Measurements from ENCODE around the gene TSPAN1.

TSPAN1 gene

DNA sequence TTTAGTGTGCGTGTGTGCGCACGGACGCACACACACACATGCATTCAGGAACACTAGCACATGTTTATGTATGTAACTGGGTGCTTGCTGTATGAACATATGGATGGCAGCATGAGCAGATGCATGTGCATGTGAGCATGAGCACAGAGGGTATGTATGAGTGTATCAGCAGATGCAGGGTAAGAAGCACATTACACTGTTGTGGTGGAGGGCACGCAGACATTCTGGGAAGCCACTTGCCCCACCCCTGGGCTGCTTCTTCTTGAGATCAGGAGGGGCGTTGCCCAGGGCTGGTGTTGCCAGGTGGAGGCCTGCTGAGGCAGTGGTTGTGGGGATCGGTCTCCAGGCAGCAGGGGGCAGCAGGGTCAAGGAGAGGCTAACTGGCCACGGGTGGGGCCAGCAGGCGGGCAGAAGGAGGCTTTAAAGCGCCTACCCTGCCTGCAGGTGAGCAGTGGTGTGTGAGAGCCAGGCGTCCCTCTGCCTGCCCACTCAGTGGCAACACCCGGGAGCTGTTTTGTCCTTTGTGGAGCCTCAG, 5.3 kb downstream of the TSPAN1 start:
- peaks cover 12% of the 10 kb centered on the region for H3K27me3 ChIP-seq (ENCODE audit: insufficient read depth, low read length)
- H3K4me3 ChIP-seq (ENCODE audit: low read length) = no peak overlapping the region
- no peaks in the 10 kb centered on the region for H3K36me3 ChIP-seq (ENCODE audit: insufficient read depth, low read depth, low read length)
- no peaks in the 10 kb centered on the region; the same call in 1 of the 2 replicates for H3K4me1 ChIP-seq (ENCODE audit: insufficient read depth, low read length)
- H3K9ac ChIP-seq (ENCODE audit: low read depth, low read length) = no peak overlapping the region
- no peak overlapping the region for H3K27ac ChIP-seq (ENCODE audit: low read length)
- no peaks in the 10 kb centered on the region for H3K9me3 ChIP-seq (ENCODE audit: insufficient read depth, low read depth, low read length)

GRCh38 chr1:46181343-46182260, 6.7 kb downstream of the TSPAN1 start:
- Histone ChIP-seq H3K4me1 (ENCODE audit: insufficient read depth, low read length) (no peaks in the 10 kb centered on the region; the same call in 1 of the 2 replicates), H3K27me3 (ENCODE audit: insufficient read depth, low read length) (peaks cover 12% of the 10 kb centered on the region), H3K27ac (ENCODE audit: low read length) (no peak overlapping the region), H3K4me3 (ENCODE audit: low read length) (no peak overlapping the region), H3K36me3 (ENCODE audit: insufficient read depth, low read depth, low read length) (no peaks in the 10 kb centered on the region), H3K9me3 (ENCODE audit: insufficient read depth, low read depth, low read length) (no peaks in the 10 kb centered on the region), H3K9ac (ENCODE audit: low read depth, low read length) (no peak overlapping the region)

DNA sequence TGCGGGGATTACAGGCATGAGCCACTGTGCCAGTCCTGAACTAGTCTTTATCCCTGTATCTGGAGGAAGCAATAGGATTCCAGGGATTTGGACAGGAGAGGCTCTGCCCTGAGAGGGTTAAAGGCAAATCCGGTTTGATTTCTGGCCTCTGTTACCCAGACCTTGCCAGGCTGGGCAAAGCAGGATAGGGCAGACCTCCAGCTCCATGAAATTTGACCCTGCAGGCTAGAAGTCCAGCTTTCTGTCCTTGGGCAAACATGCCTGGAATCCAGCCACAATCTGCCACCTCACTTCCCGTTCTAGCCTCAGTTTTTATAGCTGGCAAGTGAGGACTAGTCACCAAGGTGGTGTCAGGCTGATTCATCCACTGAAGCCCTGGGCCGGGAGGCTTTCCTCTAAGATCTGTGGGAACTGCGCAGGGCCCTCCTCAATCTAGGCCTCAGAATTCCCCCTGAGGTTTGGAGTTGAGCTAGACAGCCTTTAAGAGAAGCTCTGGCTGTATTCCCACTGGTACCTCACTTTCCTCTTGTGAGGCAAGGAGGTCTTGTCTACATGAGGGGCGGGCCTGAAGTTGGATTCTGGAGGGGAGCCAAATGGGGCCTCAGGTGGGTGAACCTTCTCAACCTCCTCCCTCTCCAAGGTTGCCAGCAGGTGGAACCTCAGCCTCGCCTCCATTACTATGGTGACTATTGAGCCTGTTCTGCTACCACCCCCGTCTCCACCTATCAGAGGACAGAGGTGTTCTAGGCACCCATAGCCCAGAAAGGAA, 8.4 kb downstream of the TSPAN1 start:
- Histone ChIP-seq H3K27ac (ENCODE audit: low read length) (no peak overlapping the region), H3K4me3 (ENCODE audit: low read length) (no peak overlapping the region), H3K36me3 (ENCODE audit: insufficient read depth, low read depth, low read length) (peaks cover 8% of the 10 kb centered on the region; the same call in 1 of the 2 replicates), H3K9ac (ENCODE audit: low read depth, low read length) (no peak overlapping the region), H3K4me1 (ENCODE audit: insufficient read depth, low read length) (no peaks in the 10 kb centered on the region; the same call in 1 of the 2 replicates), H3K9me3 (ENCODE audit: insufficient read depth, low read depth, low read length) (no peaks in the 10 kb centered on the region), H3K27me3 (ENCODE audit: insufficient read depth, low read length) (peaks cover 12% of the 10 kb centered on the region)

GRCh38 chr1:46183926-46184557, 9.2 kb downstream of the TSPAN1 start:
- Histone ChIP-seq H3K27me3 (ENCODE audit: insufficient read depth, low read length) (peaks cover 12% of the 10 kb centered on the region), H3K4me1 (ENCODE audit: insufficient read depth, low read length) (no peaks in the 10 kb centered on the region; the same call in 1 of the 2 replicates), H3K9me3 (ENCODE audit: insufficient read depth, low read depth, low read length) (no peaks in the 10 kb centered on the region), H3K36me3 (ENCODE audit: insufficient read depth, low read depth, low read length) (peaks cover 8% of the 10 kb centered on the region; the same call in 1 of the 2 replicates), H3K4me3 (ENCODE audit: low read length) (no peak overlapping the region), H3K9ac (ENCODE audit: low read depth, low read length) (no peak overlapping the region), H3K27ac (ENCODE audit: low read length) (no peak overlapping the region)

DNA sequence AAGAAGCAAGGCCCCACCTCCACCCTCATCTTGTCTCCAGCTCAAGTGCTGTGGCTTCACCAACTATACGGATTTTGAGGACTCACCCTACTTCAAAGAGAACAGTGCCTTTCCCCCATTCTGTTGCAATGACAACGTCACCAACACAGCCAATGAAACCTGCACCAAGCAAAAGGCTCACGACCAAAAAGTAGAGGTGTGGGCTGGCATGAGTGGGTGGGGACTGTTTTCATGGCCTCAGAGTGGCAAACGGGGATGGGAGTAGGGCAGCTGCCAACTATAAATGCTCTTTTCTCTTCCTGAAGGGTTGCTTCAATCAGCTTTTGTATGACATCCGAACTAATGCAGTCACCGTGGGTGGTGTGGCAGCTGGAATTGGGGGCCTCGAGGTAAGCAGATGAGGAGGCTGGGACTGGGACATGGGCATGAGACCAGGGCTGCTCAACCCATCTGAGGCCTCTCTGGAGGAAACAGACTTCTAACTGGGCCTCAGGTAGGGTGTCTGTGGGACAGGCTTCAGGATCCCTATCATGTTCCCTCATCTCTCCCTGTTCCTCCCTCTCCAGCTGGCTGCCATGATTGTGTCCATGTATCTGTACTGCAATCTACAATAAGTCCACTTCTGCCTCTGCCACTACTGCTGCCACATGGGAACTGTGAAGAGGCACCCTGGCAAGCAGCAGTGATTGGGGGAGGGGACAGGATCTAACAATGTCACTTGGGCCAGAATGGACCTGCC, 10.2 kb downstream of the TSPAN1 start:
- Histone ChIP-seq H3K9ac (ENCODE audit: low read depth, low read length) (no peak overlapping the region), H3K9me3 (ENCODE audit: insufficient read depth, low read depth, low read length) (no peaks in the 10 kb centered on the region), H3K4me1 (ENCODE audit: insufficient read depth, low read length) (no peaks in the 10 kb centered on the region; the same call in 1 of the 2 replicates), H3K4me3 (ENCODE audit: low read length) (no peak overlapping the region), H3K36me3 (ENCODE audit: insufficient read depth, low read depth, low read length) (peaks cover 14% of the 10 kb centered on the region), H3K27ac (ENCODE audit: low read length) (no peak overlapping the region), H3K27me3 (ENCODE audit: insufficient read depth, low read length) (peaks cover 12% of the 10 kb centered on the region)

DNA sequence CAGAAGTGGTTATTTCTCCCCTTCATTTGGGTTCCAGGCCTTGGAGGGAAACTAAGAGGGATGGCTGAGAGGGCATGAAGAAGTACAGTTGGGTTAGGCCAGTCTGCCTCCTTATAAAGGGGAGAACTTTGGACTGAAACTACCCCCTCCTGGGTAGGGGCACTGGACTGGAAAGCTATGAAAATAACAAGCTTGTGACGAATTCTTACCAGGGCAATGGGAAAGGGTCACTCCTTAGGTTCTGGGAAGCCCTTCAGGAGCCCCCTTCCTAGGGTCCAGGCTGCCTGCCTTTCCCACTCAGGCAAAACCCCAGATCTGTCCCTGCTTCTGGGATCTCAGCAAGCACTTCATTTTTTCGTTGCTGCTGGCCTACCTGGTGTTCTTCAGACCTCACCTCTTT, 11.2 kb downstream of the TSPAN1 start:
- Histone ChIP-seq H3K27ac (ENCODE audit: low read length) (no peak overlapping the region), H3K36me3 (ENCODE audit: insufficient read depth, low read depth, low read length) (peaks cover 22% of the 10 kb centered on the region)

GRCh38 chr1:46187106-46187869, 12.4 kb downstream of the TSPAN1 start:
- H3K27me3 ChIP-seq (ENCODE audit: insufficient read depth, low read length) = no peaks in the 10 kb centered on the region
- no peaks in the 10 kb centered on the region for H3K4me1 ChIP-seq (ENCODE audit: insufficient read depth, low read length)
- H3K9ac ChIP-seq (ENCODE audit: low read depth, low read length) = no peak overlapping the region
- H3K9me3 ChIP-seq (ENCODE audit: insufficient read depth, low read depth, low read length) = no peaks in the 10 kb centered on the region
- H3K27ac ChIP-seq (ENCODE audit: low read length) = no peak overlapping the region
- H3K4me3 ChIP-seq (ENCODE audit: low read length) = no peak overlapping the region
- H3K36me3 ChIP-seq (ENCODE audit: insufficient read depth, low read depth, low read length) = peaks cover 28% of the 10 kb centered on the region

More for the DNA sequence above, 11.2 kb downstream of the TSPAN1 start:
- H3K27me3 ChIP-seq (ENCODE audit: insufficient read depth, low read length) = peaks cover 10% of the 10 kb centered on the region
- no peaks in the 10 kb centered on the region for H3K9me3 ChIP-seq (ENCODE audit: insufficient read depth, low read depth, low read length)
- H3K9ac ChIP-seq (ENCODE audit: low read depth, low read length) = no peak overlapping the region
- no peak overlapping the region for H3K4me3 ChIP-seq (ENCODE audit: low read length)
- H3K4me1 ChIP-seq (ENCODE audit: insufficient read depth, low read length) = no peaks in the 10 kb centered on the region

DNA sequence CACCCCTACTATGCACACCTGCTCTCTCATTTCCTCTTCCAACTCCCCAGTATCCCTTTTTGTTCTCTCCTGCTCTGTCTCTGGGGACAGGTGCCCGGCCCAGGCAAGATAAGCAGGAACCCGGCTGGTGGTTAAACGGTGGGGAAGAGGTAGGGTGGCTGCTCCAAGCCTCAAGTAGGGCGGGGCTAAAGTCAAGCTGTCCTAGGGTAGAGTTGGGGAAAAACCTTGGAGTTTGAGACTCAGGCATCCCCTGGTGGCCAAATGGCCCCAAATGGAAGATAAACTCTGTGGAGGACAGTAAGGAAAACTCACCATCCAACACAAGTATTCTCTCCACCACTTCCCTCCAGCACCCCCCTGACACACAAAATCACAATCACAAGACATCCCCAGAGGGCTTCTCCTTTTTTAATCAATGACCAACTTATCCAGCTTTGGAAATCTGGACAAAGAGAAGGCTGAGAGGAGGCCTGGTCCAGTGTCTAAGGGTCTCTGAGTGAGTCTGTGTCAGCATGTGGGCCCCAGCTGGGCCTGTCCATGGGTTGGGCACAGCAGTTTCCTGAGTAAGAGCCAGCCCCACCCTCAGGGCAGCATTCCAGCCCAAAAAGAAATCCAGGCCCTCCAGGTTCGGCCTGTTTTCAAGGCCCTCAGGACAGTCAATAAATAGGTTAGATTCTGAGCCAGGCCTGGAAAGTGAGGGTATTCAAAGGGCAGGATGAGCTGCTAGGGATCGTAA, 13.6 kb downstream of the TSPAN1 start:
- H3K9me3 ChIP-seq (ENCODE audit: insufficient read depth, low read depth, low read length) = no peaks in the 10 kb centered on the region
- H3K27ac ChIP-seq (ENCODE audit: low read length) = no peak overlapping the region
- H3K4me1 ChIP-seq (ENCODE audit: insufficient read depth, low read length) = no peaks in the 10 kb centered on the region
- no peaks in the 10 kb centered on the region for H3K27me3 ChIP-seq (ENCODE audit: insufficient read depth, low read length)
- H3K9ac ChIP-seq (ENCODE audit: low read depth, low read length) = no peak overlapping the region
- no peak overlapping the region for H3K4me3 ChIP-seq (ENCODE audit: low read length)
- H3K36me3 ChIP-seq (ENCODE audit: insufficient read depth, low read depth, low read length) = peaks cover 40% of the 10 kb centered on the region

DNA sequence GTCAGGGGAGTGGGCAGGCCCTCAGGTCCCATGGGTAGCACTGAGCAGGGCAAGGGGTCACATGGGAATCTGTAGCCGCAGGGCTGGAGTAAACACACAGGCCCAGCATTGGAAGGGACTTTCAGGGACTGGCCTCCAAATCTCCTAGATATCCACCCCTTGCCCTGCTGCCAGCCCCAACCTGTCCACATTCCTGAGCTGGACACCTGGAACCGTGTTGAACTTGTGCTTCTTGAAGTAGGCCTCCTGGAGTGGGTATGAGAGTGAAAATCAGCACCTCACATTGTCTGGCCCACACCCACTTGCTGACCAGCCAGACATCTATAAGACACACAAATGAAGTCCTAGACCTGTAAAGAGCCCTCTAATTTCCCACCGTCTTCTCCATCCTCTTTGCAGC, 15.7 kb downstream of the TSPAN1 start:
- no peak overlapping the region for H3K27ac ChIP-seq (ENCODE audit: low read length)
- H3K36me3 ChIP-seq (ENCODE audit: insufficient read depth, low read depth, low read length) = peaks cover 51% of the 10 kb centered on the region
- no peaks in the 10 kb centered on the region for H3K9me3 ChIP-seq (ENCODE audit: insufficient read depth, low read depth, low read length)
- no peaks in the 10 kb centered on the region for H3K27me3 ChIP-seq (ENCODE audit: insufficient read depth, low read length)
- H3K4me3 ChIP-seq (ENCODE audit: low read length) = no peak overlapping the region
- no peaks in the 10 kb centered on the region for H3K4me1 ChIP-seq (ENCODE audit: insufficient read depth, low read length)
- H3K9ac ChIP-seq (ENCODE audit: low read depth, low read length) = no peak overlapping the region

All from iPS-20b (cell line).